ENCODE data around the gene MYO9B. TPM values are rescaled to one million over a fixed set of nuclear protein-coding genes. Genes with fewer than 3 reads are reported as not detected.

The MYO9B gene
- total RNA-seq, 1 experiment from 2014 or later, result 58.6 TPM

GRCh38 chr19:17078036-17078919 lies 2.7 kb downstream of the MYO9B start:
- Histone ChIP-seq H3K79me1 (ENCODE audit: insufficient read depth, low read depth, low read length, poor library complexity, severe bottlenecking) (peaks cover 8% of the 10 kb centered on the region), H3K23ac (ENCODE audit: insufficient read length, low read depth, low read length) (no peak overlapping the region), H2BK120ac (ENCODE audit: low read depth, low read length, poor library complexity, severe bottlenecking) (no peak overlapping the region), H3K9ac (ENCODE audit: extremely low read depth, insufficient read length, low read length) (no peak overlapping the region), H3K4ac (ENCODE audit: low read depth, low read length) (no peak overlapping the region), H2BK20ac (ENCODE audit: low read depth, low read length, poor library complexity, severe bottlenecking) (no peak overlapping the region), H3K9me3 (ENCODE audit: control insufficient read depth, low read depth, low read length) (no peaks in the 10 kb centered on the region), H3K27me3 (ENCODE audit: insufficient read depth, low read length) (no peaks in the 10 kb centered on the region), H2BK15ac (ENCODE audit: low read depth, low read length) (no peak overlapping the region), H3K4me1 (ENCODE audit: insufficient read depth, low read length) (peaks cover 8% of the 10 kb centered on the region; the same call in 1 of the 2 replicates), H3K4me2 (ENCODE audit: insufficient read depth, insufficient read length, low read length) (no peak overlapping the region), H3K79me2 (ENCODE audit: insufficient read depth, low read length) (peaks cover 18% of the 10 kb centered on the region; the same call in 1 of the 2 replicates), H4K20me1 (ENCODE audit: control insufficient read depth, insufficient read depth, insufficient read length) (no peaks in the 10 kb centered on the region), H2BK12ac (ENCODE audit: insufficient read length, low read depth, low read length) (no peak overlapping the region), H2AK5ac (ENCODE audit: insufficient read length, low read length) (no peak overlapping the region), H4K5ac (ENCODE audit: insufficient read length, low read depth, low read length) (no peak overlapping the region), H3K23me2 (ENCODE audit: insufficient read length, low read depth, low read length, poor library complexity, severe bottlenecking) (peaks cover 9% of the 10 kb centered on the region), H4K8ac (replicated peaks; ENCODE audit: insufficient read length, low read depth, low read length) (no peak overlapping the region), H3K56ac (ENCODE audit: insufficient read length, low read depth, low read length) (no peak overlapping the region), H2AFZ (ENCODE audit: low read length) (no peak overlapping the region), H3K27ac (ENCODE audit: insufficient read length, low read depth, low read length) (no peak overlapping the region), H3K14ac (ENCODE audit: insufficient read depth, low read length) (no peak overlapping the region), H3T11ph (ENCODE audit: low read length) (no peak overlapping the region), H3K18ac (ENCODE audit: insufficient read length, low read depth, low read length) (no peak overlapping the region), H4K91ac (ENCODE audit: insufficient read length, low read depth, low read length) (no peak overlapping the region), H2BK5ac (ENCODE audit: insufficient read length, low read length) (no peak overlapping the region)
- no peaks in the 10 kb centered on the region; the same call in 1 of the 2 replicates for H3K27me3 Mint-ChIP-seq (ENCODE audit: low read depth)
- peaks cover 3 to 7% (median 5%) of the 10 kb centered on the region in 3 experiments for H3K36me3 Mint-ChIP-seq (ENCODE audit: insufficient read depth in 1 of 3, low read depth in 3 of 3)
- H3K9me3 Mint-ChIP-seq, result no peaks in the 10 kb centered on the region
- TF ChIP-seq CTCF (conservative IDR thresholded peaks at IDR 0.05), result no peak
- no peak overlapping the region for H3K27ac Mint-ChIP-seq
- H3K4me3 Mint-ChIP-seq, result peak overlapping the region in 1 of 2 experiments; percentile 72; a peak in 2 of 5 replicates
- DNase-seq, result no peak
- no CpG with 5 or more reads among the region's 19 CpGs for WGBS (ENCODE audit: extremely low coverage, insufficient read length, low lambda C conversion rate)
- H3K4me1 Mint-ChIP-seq, result peaks cover 44 to 53% of the 10 kb centered on the region in 2 experiments
